Midbrain (tissue), 1 donor: ENCODE measurements around the gene RNU11.
A peak's percentile ranks its signal among the peaks of the same experiment; 100 is the strongest.
"Not testable (repeated sequence)": the region's sequence is repeated elsewhere in the genome, so short reads cannot be mapped to it uniquely, and the experiment has no call there.

Source experiments
- DNase-seq: peaks from one replicate; lab custom pipeline; 2025; lab: John Stamatoyannopoulos, UW

The RNU11 gene

DNA sequence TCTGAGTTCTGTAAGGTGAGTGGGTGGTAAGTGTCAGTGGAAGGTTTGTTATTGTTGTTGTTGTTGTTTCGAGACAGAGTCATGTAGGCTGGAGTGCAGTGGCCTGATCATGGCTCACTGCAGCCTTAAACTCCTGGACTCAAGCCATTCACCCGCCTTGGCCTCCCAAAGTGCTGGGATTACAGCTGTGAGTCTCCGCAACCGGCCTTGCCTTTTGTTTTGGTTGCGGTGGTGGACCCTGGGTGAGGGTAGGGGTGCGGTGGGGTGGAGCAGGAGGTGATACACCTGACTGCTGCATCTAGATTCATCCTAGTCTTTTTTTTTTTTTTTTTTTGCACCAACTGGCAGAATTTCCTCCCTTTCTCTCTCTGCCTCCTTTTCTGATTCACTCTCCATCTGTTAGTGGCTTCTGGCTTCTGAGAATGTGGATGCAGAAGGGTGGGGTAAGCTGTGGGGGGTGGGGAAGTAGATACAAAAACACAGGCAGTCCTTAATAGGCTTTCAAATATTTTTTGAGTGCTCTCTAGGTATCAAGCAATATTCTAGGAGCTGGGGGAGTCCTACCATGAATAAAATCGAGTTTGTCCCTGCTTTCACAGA, 15.6 kb downstream of the RNU11 start:
- no peak for DNase-seq

DNA sequence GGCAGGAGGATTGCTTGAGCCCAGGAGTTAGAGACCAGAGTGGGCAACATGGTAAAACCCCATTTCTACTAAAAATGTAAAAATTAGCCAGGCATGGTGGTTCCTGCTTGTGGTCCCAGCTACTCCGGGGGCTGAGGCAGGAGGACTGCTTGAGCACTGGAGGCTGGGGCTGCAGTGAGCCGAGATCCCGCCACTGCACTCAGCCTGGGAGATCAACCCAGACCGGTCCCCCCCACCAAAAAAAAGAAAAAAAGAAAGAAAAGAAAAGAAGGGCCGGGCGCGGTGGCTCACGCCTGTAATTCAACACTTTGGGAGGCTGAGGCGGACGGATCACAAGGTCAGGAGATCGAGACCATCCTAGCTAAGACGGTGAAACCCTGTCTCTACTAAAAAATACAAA, 18.4 kb downstream of the RNU11 start:
- DNase-seq = no peak

DNA sequence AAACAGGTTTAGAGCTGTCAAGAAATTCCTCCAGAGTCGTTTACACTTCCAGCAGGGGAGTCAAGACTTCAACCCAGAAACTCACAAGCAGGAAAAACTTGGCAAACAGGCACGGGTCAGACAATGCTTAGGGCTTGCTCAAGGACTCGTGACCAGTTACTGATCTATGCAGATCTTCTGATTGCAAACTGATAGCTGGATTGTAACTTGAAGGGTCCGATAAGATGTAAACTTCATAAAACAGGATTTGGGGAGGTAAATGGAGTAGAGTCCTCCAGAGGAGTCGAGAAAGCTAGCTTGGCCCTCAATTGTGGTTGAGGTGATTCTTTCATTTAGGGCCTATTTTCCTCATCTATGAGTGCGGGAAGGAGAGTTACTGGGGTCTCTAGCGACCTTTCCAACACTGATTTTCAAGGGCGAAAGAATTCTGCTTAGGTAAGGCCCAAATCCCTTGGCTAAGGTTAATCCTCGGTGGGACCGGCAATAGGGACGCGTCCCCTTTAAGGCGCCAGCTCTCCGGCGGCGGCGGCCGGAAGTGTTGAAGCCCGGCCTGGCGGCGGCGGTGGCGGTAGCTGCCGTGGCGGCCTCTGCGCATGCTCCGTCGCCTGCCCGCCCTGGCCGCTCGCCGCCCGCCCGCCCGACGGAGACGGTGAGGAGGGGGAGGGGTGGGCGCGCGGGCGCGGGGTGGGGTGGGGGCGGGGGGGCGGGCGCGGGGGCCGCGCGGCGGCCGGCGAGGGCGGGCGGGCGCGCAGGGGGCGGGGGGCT, 20.0 kb downstream of the RNU11 start, which contains the start of gene GMEB1:
GMEB1 (plus strand) TSS at position 594 of the 765 bp plus-strand sequence. CDS start 14,829 bp downstream, outside the sequence.
- peak; percentile 89 for DNase-seq

DNA sequence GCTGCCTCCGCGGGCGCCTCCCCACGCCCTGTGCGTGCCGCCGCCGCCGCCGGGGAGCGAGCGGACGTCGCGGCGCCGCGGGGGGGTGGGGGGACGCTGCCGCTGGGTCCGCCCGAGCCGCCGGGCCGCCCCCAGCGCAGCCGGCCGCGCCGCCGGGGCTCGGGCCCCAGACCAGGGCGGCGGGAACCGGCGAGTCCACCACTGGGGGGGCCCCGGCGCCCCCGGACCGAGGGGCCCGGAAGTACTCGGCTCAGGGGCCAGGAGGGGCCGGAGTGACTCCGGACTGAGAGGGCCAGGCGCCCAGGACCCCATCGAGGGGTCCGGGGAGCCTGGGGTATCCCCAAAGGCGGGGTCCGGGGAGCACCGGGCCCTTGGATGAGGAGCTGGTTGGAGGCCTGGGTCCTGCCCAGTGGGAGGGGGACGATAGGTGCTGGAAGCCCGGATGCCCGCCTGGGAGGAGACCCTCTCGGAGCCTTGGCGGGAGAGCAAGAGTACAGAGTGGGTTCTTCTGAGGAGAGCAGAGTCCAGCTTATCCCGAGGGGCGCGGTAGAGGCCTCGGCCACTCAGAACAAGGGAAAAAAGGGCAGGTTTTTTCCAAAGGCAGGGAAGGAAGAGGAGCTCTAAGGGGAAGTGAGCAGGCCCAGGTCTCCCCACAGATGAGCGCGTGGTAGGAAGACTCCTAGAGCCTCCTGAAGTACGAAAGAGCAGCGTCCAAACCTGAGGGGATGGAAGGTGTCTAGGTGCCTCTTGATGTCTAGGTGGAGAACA, 20.7 kb downstream of the RNU11 start:
- DNase-seq = peak; percentile 45

DNA sequence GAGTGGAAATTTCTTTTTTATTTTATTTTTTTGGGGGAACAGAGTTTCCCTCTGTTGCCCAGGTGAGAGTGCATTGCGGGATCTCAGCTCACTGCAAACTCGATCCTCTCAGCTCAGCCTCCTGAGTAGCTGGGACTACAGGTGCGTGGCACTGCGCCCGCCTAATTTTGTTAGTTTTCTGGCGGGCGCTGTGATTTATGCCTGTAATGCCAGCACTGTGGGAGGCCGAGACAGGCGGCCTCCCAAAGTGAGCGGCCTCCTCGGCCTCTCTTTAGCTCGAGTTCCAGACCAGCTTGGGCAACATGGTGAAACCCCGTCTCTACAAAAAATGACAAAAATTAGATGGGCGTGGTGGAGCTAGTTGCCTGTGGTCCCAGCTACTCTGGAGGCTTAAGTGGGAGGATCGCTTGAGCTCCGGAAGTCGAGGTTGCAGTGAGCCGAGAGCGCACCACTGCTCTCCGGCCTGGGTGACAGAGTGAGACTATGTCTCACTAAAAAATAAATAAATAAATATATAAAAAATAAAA, 22.9 kb downstream of the RNU11 start:
- no peak for DNase-seq

DNA sequence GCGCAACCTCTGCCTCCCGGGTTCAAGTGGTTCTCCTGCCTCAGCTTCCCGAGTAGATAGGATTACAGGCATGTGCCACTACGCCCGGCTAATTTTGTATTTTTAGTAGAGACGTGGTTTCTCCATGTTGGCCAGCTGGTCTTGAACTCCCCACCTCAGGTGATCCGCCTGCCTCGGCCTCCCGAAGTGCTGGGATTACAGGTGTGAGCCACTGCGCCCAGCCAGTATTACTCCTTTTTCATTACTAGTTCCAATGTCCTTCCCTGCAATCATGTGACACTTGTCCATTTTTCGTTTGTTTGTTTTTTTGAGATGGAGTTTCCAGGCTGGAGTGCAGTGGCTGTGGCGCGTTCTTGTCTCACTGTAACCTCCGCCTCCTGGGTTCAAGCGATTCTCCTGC, 24.6 kb downstream of the RNU11 start:
- not testable (repeated sequence) for DNase-seq

DNA sequence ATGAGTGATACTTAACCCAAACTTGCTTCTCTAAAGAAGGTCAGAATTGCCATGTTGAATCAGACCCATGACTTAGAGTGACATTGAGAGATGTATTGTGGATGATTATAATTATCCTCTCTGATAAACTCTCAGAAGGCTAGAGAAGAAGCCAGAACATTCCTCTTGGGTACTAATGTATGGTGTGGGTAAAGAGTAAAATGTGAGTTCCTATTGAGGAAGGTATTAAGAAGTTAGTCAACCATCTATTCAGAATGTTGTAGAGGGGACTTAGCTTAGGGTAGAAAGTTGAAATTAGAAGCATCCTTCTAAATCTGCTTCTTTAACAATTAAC, 27.5 kb downstream of the RNU11 start:
- DNase-seq = no peak

DNA sequence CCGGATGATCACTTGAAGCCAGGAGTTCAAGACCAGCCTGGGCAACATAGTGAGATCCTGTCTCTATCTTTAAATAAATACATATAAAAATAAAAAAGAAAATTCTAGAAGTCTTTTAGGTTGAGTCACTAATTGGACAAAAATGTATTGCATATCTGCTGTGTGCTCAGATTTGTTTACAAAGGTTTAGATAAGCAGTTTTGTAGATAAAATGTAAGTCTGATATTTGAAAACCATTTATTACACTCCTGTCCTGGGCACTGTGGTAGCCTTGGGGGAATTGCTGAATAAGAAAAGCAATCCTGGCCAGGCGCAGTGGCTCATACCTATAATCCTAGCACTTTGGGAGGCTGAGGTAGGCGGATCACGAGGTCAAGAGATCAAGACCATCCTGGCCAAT, 31.8 kb downstream of the RNU11 start:
- DNase-seq = no peak

DNA sequence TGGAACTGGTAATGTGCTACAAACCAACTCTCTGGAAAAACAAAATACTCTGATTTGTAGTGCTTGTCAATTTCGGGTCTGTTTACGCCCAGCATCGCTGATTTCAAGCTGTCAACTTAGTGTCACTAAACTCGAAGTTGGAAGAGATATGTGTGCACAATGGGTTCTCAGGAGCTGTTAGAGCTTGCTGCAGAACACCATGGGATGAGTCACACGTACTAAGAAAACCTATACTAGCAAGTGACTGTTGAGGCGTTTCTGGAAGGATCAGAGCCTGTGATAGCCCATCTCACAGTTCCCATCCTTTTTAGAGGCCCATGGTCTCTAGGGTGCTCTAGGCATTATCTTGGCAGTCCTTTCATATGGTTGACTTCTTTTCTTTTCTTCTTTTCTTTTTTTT, 34.4 kb downstream of the RNU11 start:
- DNase-seq = no peak

DNA sequence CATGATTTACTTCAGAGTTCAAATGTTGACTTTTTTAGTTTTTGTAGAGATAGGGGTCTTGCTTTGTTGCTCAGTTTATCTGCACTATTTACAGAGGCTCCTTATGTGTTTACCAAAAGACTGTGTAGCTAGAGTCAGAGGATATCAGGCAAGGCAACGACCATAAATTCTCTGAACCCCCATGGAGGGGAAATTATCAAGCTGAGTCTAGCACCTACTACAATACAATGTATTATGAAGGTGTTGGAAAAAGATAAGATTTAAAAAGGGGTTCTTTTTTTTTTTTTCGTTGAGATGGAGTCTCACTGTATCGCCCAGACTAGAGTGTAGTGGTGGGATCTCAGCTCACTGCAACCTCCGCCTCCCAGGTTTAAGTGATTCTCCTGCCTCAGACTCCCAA, 36.5 kb downstream of the RNU11 start:
- no peak for DNase-seq

DNA sequence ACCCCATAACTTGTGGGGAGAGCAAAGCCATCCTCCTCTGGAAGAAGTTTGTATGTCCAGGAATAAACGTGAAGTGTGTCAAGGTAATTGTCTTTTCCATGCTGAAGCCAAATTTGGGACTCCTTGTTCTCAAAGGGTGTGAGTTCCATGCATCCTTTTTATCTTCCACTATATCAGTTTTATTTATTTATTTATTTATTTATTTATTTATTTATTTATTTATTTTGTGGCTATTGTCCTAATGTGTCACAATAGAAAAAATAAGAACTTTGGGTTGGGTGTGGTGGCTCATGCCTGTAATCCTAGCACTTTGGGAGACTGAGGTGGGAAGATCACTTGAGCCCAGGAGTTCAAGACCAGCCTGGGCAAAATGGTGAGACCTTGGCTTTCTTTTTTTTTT, 43.2 kb downstream of the RNU11 start:
- not testable (repeated sequence) for DNase-seq
